GM12878 (cell line): ENCODE data around the gene TRIM38. TPM values are rescaled to one million over a fixed set of nuclear protein-coding genes. Genes with fewer than 3 reads are reported as not detected.

ENCODE experiments used
- CHD2 ChIP-seq: IDR thresholded peaks from 2 replicates; pipeline ENCODE4 v1.6.1; 2011; ENCODE audit warnings: low read depth, low read length, improper control_type of control experiment, borderline replicate concordance
- CREB1 ChIP-seq: IDR thresholded peaks from 2 replicates; pipeline ENCODE4 v1.6.1; 2012; ENCODE audit warnings: low read depth, mild to moderate bottlenecking, inconsistent platforms
- CUX1 ChIP-seq: IDR thresholded peaks from 2 replicates; pipeline ENCODE4 v1.6.1; 2012; ENCODE audit warnings: improper control_type of control experiment, low read depth, low read length; ENCODE audit not compliant: insufficient replicate concordance
- ETV6 ChIP-seq, 2 experiments: fragments of 450-650 bp in 1 of 2; IDR thresholded peaks in 1 of 2; conservative IDR thresholded peaks in 1 of 2; 2 replicates each; pipeline ENCODE4 v1.6.1; 2014; ENCODE audit warnings: antibody characterized with exemption in 1 of 2, borderline replicate concordance in 1 of 2, low read depth in 1 of 2, mild to moderate bottlenecking in 1 of 2, moderate library complexity in 1 of 2
- HSF1 ChIP-seq: fragments of 150-350 bp; IDR thresholded peaks from 2 replicates; pipeline ENCODE4 v1.6.1; 2014; ENCODE audit warnings: mild to moderate bottlenecking, low read depth, low read length
- IKZF1 ChIP-seq: fragments of 450-650 bp; conservative IDR thresholded peaks from 2 replicates; pipeline ENCODE4 v1.6.1; 2017; ENCODE audit warnings: antibody characterized with exemption, mild to moderate bottlenecking
- MEF2A ChIP-seq: IDR thresholded peaks from 2 replicates; pipeline ENCODE4 v1.6.1; 2011; ENCODE audit warnings: low read depth, mild to moderate bottlenecking, low read length, moderate library complexity; ENCODE audit not compliant: insufficient read depth
- PAX8 ChIP-seq: fragments of 450-650 bp; IDR thresholded peaks from 2 replicates; pipeline ENCODE4 v1.6.1; 2017; ENCODE audit warnings: mild to moderate bottlenecking, moderate library complexity
- REST ChIP-seq: IDR thresholded peaks from 2 replicates; pipeline ENCODE4 v1.6.1; 2012; ENCODE audit warnings: mild to moderate bottlenecking, low read depth, low read length
- SIX5 ChIP-seq: IDR thresholded peaks from 2 replicates; pipeline ENCODE4 v1.6.1; 2011; ENCODE audit warnings: mild to moderate bottlenecking, low read depth, low read length, moderate library complexity; ENCODE audit not compliant: severe bottlenecking
- SMARCA5 ChIP-seq: fragments of 450-650 bp; IDR thresholded peaks from 2 replicates; pipeline ENCODE4 v1.6.1; 2017; ENCODE audit warnings: mild to moderate bottlenecking
- SREBF2 ChIP-seq: IDR thresholded peaks from 2 replicates; pipeline ENCODE4 v1.6.1; 2012; ENCODE audit warnings: mild to moderate bottlenecking, low read length
- STAT1 ChIP-seq: fragments of 450-650 bp; conservative IDR thresholded peaks from 2 replicates; pipeline ENCODE4 v1.6.1; 2014; ENCODE audit warnings: antibody characterized with exemption, mild to moderate bottlenecking
- TBL1XR1 ChIP-seq: IDR thresholded peaks from 2 replicates; pipeline ENCODE4 v1.6.1; 2012; ENCODE audit warnings: low read depth, low read length, improper control_type of control experiment
- ZNF207 ChIP-seq: fragments of 450-650 bp; IDR thresholded peaks from 2 replicates; pipeline ENCODE4 v1.6.1; 2014; ENCODE audit warnings: antibody characterized with exemption, mild to moderate bottlenecking, borderline replicate concordance
- ZNF622 ChIP-seq: fragments of 450-650 bp; IDR thresholded peaks from 2 replicates; pipeline ENCODE4 v1.6.1; 2017; ENCODE audit warnings: mild to moderate bottlenecking, inconsistent platforms
- polyA plus RNA-seq, 11 experiments: library from polyadenylated mRNA; depleted of rRNA in 4 of 11; unstranded in 6 of 11; stranded (reverse) in 5 of 11; fragments of >200 nt; fragmentation: Nextera tagmentation in 4 of 11; fragmentation: Illumina TruSeq in 1 of 11; extraction: Ambion mirVana in 4 of 11; extraction: Trizol in 1 of 11; gene quantifications; 1 replicate in 1 of 11; 2 replicates in 10 of 11; pipeline versions ENCODE4 v1.2.1 to v1.2.3, GENCODE V29; 2011 to 2016; ENCODE audit warnings: inconsistent platforms in 2 of 11, missing spikeins in 2 of 11, low read depth in 1 of 11
- total RNA-seq, 4 experiments: library from RNA; depleted of rRNA in 3 of 4; stranded (reverse); fragments of >200 nt in 3 of 4; fragmentation: Illumina TruSeq in 1 of 4; extraction: Trizol in 1 of 4; gene quantifications; 2 replicates each; pipeline versions ENCODE4 v1.2.1 to v1.2.3, GENCODE V29; 2013 to 2021
- TF ChIP-seq, protein P1 (sequence below): IDR thresholded peaks from 2 replicates; pipeline ENCODE4 v1.6.1; 2012; ENCODE audit warnings: low read length, inconsistent platforms

The TRIM38 gene
- total and polyA plus RNA-seq, 10 of the 15 experiments (the other 5 are each of a cell fraction or from before 2014, with no cell fraction given) = 4.5 to 14.7 (median 11.1) TPM

GRCh38 chr6:26026833-26027490 lies 64.4 kb downstream of the TRIM38 start (continued):
- TF ChIP-seq HSF1 (no peak), ZNF207 (peak; percentile 52; the same call in 1 of the 2 replicates), CREB1 (peak; percentile 62; the same call in 1 of the 2 replicates), CHD2 (peak; percentile 94), SMARCA5 (peak; percentile 81; the same call in 1 of the 2 replicates), IKZF1 (peak; percentile 96), PAX8 (no peak), MEF2A (no peak), STAT1 (0 out of 2 replicates have a peak, but pooled peaks have one; percentile 68), ETV6 (conservative IDR thresholded peaks at IDR 0.05 in 1 of 2, IDR thresholded peaks at IDR 0.05 in 1 of 2; ENCODE audit: borderline replicate concordance in 1 of 2, low read depth in 1 of 2) (no peak), SIX5 (no peak), CUX1 (no peak), REST (no peak), TBL1XR1 (peak; percentile 84; the same call in 1 of the 2 replicates), ZNF622 (peak; percentile 69), SREBF2 (no peak)
- TF ChIP-seq, protein P1, sequence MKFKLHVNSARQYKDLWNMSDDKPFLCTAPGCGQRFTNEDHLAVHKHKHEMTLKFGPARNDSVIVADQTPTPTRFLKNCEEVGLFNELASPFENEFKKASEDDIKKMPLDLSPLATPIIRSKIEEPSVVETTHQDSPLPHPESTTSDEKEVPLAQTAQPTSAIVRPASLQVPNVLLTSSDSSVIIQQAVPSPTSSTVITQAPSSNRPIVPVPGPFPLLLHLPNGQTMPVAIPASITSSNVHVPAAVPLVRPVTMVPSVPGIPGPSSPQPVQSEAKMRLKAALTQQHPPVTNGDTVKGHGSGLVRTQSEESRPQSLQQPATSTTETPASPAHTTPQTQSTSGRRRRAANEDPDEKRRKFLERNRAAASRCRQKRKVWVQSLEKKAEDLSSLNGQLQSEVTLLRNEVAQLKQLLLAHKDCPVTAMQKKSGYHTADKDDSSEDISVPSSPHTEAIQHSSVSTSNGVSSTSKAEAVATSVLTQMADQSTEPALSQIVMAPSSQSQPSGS = peak; percentile 45; the same call in 1 of the 2 replicates
